ENCODE data around the gene KLF13. TPM values are rescaled to one million over a fixed set of nuclear protein-coding genes. Genes with fewer than 3 reads are reported as not detected.

KLF13 gene
- total and polyA plus RNA-seq, 10 of the 15 experiments (the other 5 are each of a cell fraction or from before 2014, with no cell fraction given): 20.3 to 109 (median 51.4) TPM

GRCh38 chr15:31296219-31296645 lies 30.4 kb upstream of the KLF13 start:
- H3K4me2 ChIP-seq (ENCODE audit: control insufficient read depth, insufficient read depth): no peak overlapping the region
- no peak overlapping the region for H3K4me3 ChIP-seq
- ATAC-seq: no peak
- H4K20me1 ChIP-seq (ENCODE audit: control insufficient read depth, insufficient read depth): no peaks in the 10 kb centered on the region
- no peaks in the 10 kb centered on the region for H3K4me1 ChIP-seq (ENCODE audit: control insufficient read depth, insufficient read depth, low read length)
- no peaks in the 10 kb centered on the region for H3K27me3 ChIP-seq (replicated peaks in 1 of 2; ENCODE audit: control insufficient read depth in 2 of 2, insufficient read depth in 2 of 2, low read length in 1 of 2)
- H3K9me3 ChIP-seq (replicated peaks; ENCODE audit: control insufficient read depth, insufficient read depth, low read length): no peaks in the 10 kb centered on the region; the same call in 2 of the 3 replicates
- FAIRE-seq: no peak
- WGBS (ENCODE audit: insufficient coverage, insufficient replicate concordance, low lambda C conversion rate, missing lambda C conversion rate): 64% methylated on average over 3 of the region's 3 CpGs
- H3K36me3 ChIP-seq (ENCODE audit: control insufficient read depth in 2 of 2, insufficient read depth in 2 of 2, low read length in 1 of 2): no peaks in the 10 kb centered on the region
- intact Hi-C loops (cut with micrococcal nuclease; ENCODE audit: unreplicated experiment) (no loop called here), in situ Hi-C loops (cut with MboI) (no loop called here)
- ChIA-PET CTCF (interaction anchor here (0.9 kb wide), 2 partner anchors 9 to 81 kb away, joined by 3 read pairs; no protein-coding TSS in a partner anchor), POLR2A (interaction anchor here (0.9 kb wide), 1 partner anchor 73 kb away, joined by 3 read pairs; no protein-coding TSS in a partner anchor), SMC1A (ENCODE audit: uncharacterized antibody, unreplicated experiment) (interaction anchor here (1.1 kb wide), 2 partner anchors 10 to 20 kb away, joined by 3 read pairs; no protein-coding TSS in a partner anchor), RAD21 (ENCODE audit: unreplicated experiment) (no interaction called here)
- BruUV-seq (replicated peaks): no TSS peak
- no peaks in the 10 kb centered on the region for H3K79me2 ChIP-seq (ENCODE audit: control insufficient read depth, insufficient read depth, low read length)
- no peak overlapping the region for H2AFZ ChIP-seq (ENCODE audit: control insufficient read depth, low read depth, low read length)
- no peak overlapping the region for H3K27ac ChIP-seq (ENCODE audit: control insufficient read depth, insufficient read depth)
- no peak for DNase-seq (ENCODE audit: low read depth, low spot score)
- TF ChIP-seq SMC3 (IDR thresholded peaks at IDR 0.05; ENCODE audit: borderline replicate concordance, low read length): no peak
- TF ChIP-seq SKIL (IDR thresholded peaks at IDR 0.05; ENCODE audit: low read depth, poor library complexity, severe bottlenecking): no peak
- no peak for TF ChIP-seq ZNF384 (IDR thresholded peaks at IDR 0.05; ENCODE audit: borderline replicate concordance, low read depth, low read length)
- no peak for TF ChIP-seq DPF2 (IDR thresholded peaks at IDR 0.05)
- TF ChIP-seq ZNF622 (IDR thresholded peaks at IDR 0.05): no peak
- TF ChIP-seq ZNF24 (IDR thresholded peaks at IDR 0.05): no peak
- no peak for TF ChIP-seq TCF7 (IDR thresholded peaks at IDR 0.05; ENCODE audit: borderline replicate concordance)
- TF ChIP-seq PML (IDR thresholded peaks at IDR 0.05; ENCODE audit: low read length): no peak
- no peak for TF ChIP-seq MAX (IDR thresholded peaks at IDR 0.05; ENCODE audit: low read depth, low read length)
- H3K9ac ChIP-seq (ENCODE audit: control insufficient read depth, insufficient read depth, low read length): no peak overlapping the region
